Sigmoid colon (tissue), 7 donors: ENCODE measurements around the gene AURKAIP1. TPM values are rescaled to one million over a fixed set of nuclear protein-coding genes. Genes with fewer than 3 reads are reported as not detected.
A peak's percentile ranks its signal among the peaks of the same experiment; 100 is the strongest.

Experiments
- DNase-seq: peaks from one replicate; pipeline ENCODE4 v3.0.0-alpha.2; 2019
- H3K27ac ChIP-seq, 4 donors: fragments of 200-600 bp; sonication (generic); one replicate each; pipeline ENCODE4 v1.5.1; 2016 to 2019; ENCODE audit warnings: mild to moderate bottlenecking in 1 of 4
- H3K27me3 ChIP-seq, 3 donors: fragments of 200-600 bp; sonication (generic); one replicate each; pipeline ENCODE4 v1.5.1; 2019; ENCODE audit warnings: mild to moderate bottlenecking in 1 of 3
- H3K36me3 ChIP-seq, 4 donors: fragments of 200-600 bp; sonication (generic); one replicate each; pipeline ENCODE4 v1.5.1; 2016 to 2019
- H3K4me1 ChIP-seq, 4 donors: fragments of 200-600 bp; sonication (generic); one replicate each; pipeline ENCODE4 v1.5.1; 2017 to 2019
- H3K4me3 ChIP-seq, 4 donors: fragments of 200-600 bp; sonication (generic); one replicate each; pipeline ENCODE4 v1.5.1; 2017 to 2019; ENCODE audit warnings: mild to moderate bottlenecking in 2 of 4, moderate library complexity in 1 of 4
- H3K9me3 ChIP-seq, 4 donors: fragments of 200-600 bp in 3 of 4; sonication (generic) in 3 of 4; one replicate each; pipeline versions ENCODE4 v1.5.1 to v1.6.1; 2013 to 2019
- CTCF ChIP-seq, 4 experiments: fragments of 450-650 bp in 3 of 4; fragments of 200-600 bp in 1 of 4; IDR thresholded peaks; one replicate each; pipeline ENCODE4 v1.5.1; 2016 to 2019; ENCODE audit warnings: antibody characterized with exemption in 4 of 4, mild to moderate bottlenecking in 3 of 4, moderate library complexity in 2 of 4
- EP300 ChIP-seq, 4 donors: sonication (generic); formaldehyde crosslinking; IDR thresholded peaks; one replicate each; pipeline ENCODE4 v1.6.1; 2017; ENCODE audit warnings: antibody characterized with exemption in 4 of 4
- POLR2A ChIP-seq, 2 donors: fragments of 450-650 bp; IDR thresholded peaks; one replicate each; pipeline ENCODE4 v1.6.1; 2016; ENCODE audit warnings: antibody characterized with exemption in 2 of 2, mild to moderate bottlenecking in 2 of 2, moderate library complexity in 2 of 2
- POLR2AphosphoS5 ChIP-seq, 4 donors: sonication (generic); formaldehyde crosslinking; IDR thresholded peaks; one replicate each; pipeline ENCODE4 v1.6.1; 2017; ENCODE audit warnings: antibody characterized with exemption in 4 of 4
- WGBS, 2 donors: extraction: QIAGEN DNeasy Blood & Tissue Kit; methylation state at CpG; one replicate each; pipeline ENCODE4 v1.1.7; 2013; 5-methylcytosine and 5-hydroxymethylcytosine counted together
- intact Hi-C: fragments of 100-400 bp; cut with DNase I; formaldehyde crosslinking; loops from one replicate; pipeline ENCODE4 v1.15.1; 2023
- polyA plus RNA-seq, 3 donors: library from polyadenylated mRNA; stranded (reverse); fragments of 200-250 nt; gene quantifications; one replicate each; pipeline ENCODE4 v1.2.3, GENCODE V29; 2013
- total RNA-seq, 4 donors: library from RNA; depleted of rRNA; stranded (reverse); fragments of >200 nt; gene quantifications; one replicate each; pipeline ENCODE4 v1.1.0, GENCODE V29; 2016
- donor health status: healthy with polysubstance abuse.
- donor health status: Bipolar disorder and iron deficiency.
- donor health status: healthy.

AURKAIP1 gene
- total and polyA plus RNA-seq, 7 donors, result 89.3 to 288 (median 143) TPM

DNA sequence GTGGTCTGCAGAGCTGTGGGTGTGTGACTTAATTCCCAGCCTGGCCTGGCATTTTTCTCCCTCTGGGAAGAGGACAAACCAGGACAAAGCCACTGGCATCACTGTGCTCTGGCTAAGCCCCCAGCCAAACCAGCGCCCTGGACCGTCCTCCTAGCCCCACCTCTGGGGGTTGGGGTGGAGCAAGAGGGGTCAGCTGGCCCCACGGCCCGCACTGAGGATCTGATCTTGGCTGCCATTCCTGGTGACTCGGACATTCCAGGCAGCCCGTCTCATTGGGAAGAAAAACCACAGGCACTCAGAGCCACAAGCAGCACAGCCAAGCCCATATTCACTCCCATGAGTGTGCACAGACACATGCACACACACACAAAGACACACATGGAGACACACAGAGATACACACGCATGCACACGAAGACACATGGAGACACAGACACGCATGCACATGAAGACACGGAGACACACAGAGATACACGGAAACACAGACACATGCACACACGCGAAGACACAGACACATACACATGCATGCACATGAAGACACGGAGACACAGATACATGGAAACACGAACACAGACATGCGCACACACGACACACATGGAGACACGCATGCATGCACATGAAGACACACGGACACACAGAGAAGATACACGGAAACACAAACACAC is 14.4 kb downstream of the AURKAIP1 start:
- H3K9me3 ChIP-seq, result no peaks in the 10 kb centered on the region
- H3K36me3 ChIP-seq, result no peaks in the 10 kb centered on the region
- 70 to 78% methylated on average over 20 of the region's 20 CpGs for WGBS, 2 donors
- intact Hi-C loops, result no loop called here
- DNase-seq, result peak; percentile 92
- H3K4me3 ChIP-seq, result no peak overlapping the region
- TF ChIP-seq POLR2AphosphoS5 (IDR thresholded peaks at IDR 0.05), result peak in 3 of 4 donors; percentile 18 to 45 (median 34)
- no peak for TF ChIP-seq POLR2A (IDR thresholded peaks at IDR 0.05)
- no peak for TF ChIP-seq CTCF (IDR thresholded peaks at IDR 0.05)
- TF ChIP-seq EP300 (IDR thresholded peaks at IDR 0.05), result no peak
- peaks cover 0 to 64% (median 53%) of the 10 kb centered on the region in 4 donors for H3K4me1 ChIP-seq
- no peaks in the 10 kb centered on the region for H3K27me3 ChIP-seq
- peak overlapping the region; percentile 86 to 95 (median 94) for H3K27ac ChIP-seq

DNA sequence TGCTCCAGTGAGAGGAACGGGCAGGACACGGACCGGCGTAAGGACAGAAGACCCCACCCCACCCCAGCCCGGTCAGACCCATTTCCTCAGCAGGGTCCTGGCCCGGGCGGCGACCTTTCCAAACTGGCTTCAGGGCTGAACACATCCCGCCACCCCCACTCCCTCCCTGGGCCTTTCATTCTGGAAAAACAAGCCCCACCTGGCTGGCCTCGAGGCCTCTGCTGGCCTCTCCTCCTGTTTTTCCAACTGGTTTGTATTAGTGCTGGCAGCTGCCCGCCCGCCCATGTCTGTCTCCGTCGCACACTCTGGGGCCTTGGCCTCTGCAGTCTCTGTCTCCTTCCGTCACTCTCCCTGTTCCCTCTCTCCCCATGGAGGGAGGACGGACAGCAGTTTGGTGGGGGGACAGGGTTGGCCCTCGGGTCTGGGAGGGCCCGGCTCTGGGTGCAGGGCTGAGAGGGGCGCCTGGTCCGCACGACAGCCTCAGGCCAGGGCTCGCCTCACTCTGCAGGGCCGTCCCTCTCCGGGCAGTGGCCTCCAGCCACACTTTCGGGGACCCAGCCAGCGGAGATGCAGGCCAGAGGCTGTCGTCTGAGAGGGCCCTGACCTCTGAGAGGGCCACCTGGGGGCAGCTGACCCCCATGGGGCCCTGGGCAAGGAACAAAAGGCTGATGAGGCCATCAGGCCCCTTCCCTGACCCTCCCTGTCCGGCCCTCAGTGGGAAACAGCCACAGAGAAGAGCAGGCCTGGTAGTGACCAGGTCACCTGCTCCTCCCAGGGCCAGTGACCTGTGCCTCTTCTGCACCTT is 15.1 kb downstream of the AURKAIP1 start:
- intact Hi-C loops, result no loop called here
- H3K4me1 ChIP-seq, result peaks cover 0 to 71% (median 61%) of the 10 kb centered on the region in 4 donors
- WGBS, 2 donors, result 65 to 71% methylated on average over 28 of the region's 28 CpGs
- TF ChIP-seq POLR2AphosphoS5 (IDR thresholded peaks at IDR 0.05) (peak in 3 of 4 donors; percentile 7 to 43 (median 25)), POLR2A (IDR thresholded peaks at IDR 0.05) (no peak)
- DNase-seq, result no peak
- H3K27me3 ChIP-seq, result no peaks in the 10 kb centered on the region
- peak overlapping the region; percentile 86 to 95 (median 94) for H3K27ac ChIP-seq
- H3K9me3 ChIP-seq, result no peaks in the 10 kb centered on the region
- H3K4me3 ChIP-seq, result no peak overlapping the region
- H3K36me3 ChIP-seq, result peaks cover 0 to 3% (median under 1%) of the 10 kb centered on the region in 4 donors

DNA sequence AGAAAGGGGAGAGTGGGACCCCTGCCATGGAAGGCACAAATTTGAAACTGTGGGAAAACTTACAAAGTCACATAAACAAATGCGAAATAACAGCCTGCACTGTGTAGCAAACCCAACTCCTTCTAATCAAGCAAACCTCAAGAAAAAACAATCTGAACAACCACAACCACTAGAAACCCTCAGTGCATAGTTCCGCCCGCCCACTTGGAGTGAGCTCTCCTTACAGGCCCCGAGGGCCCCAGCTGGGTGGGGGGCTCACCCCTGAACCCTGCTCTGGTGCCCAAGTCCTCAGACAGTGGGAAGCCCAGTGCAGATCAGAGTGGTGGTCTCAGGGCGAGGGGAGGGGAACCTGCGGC is 15.7 kb downstream of the AURKAIP1 start:
- Histone ChIP-seq H3K27ac (peak overlapping the region; percentile 86 to 95 (median 94)), H3K4me3 (peak overlapping the region in 1 of 4 donors; percentile 69), H3K36me3 (peaks cover 0 to 9% (median 6%) of the 10 kb centered on the region in 4 donors), H3K4me1 (peaks cover 0 to 77% (median 66%) of the 10 kb centered on the region in 4 donors), H3K27me3 (no peaks in the 10 kb centered on the region), H3K9me3 (no peaks in the 10 kb centered on the region)
- intact Hi-C loops, result no loop called here
- TF ChIP-seq EP300 (IDR thresholded peaks at IDR 0.05) (no peak), POLR2AphosphoS5 (IDR thresholded peaks at IDR 0.05) (no peak), CTCF (IDR thresholded peaks at IDR 0.05) (no peak), POLR2A (IDR thresholded peaks at IDR 0.05) (no peak)
- DNase-seq, result no peak
- 56 to 61% methylated on average over 6 of the region's 6 CpGs for WGBS, 2 donors

- Histone ChIP-seq H3K36me3 (peaks cover 5 to 15% (median 7%) of the 10 kb centered on the region in 4 donors), H3K9me3 (no peaks in the 10 kb centered on the region), H3K27ac (peak within 1 kb of the TSS; percentile 86 to 95 (median 94)), H3K4me1 (peaks cover 0 to 83% (median 72%) of the 10 kb centered on the region in 4 donors), H3K27me3 (no peaks in the 10 kb centered on the region), H3K4me3 (peak within 1 kb of the TSS; percentile 65 to 76 (median 68))
- 12 to 26% methylated on average over 29 of the region's 29 CpGs for WGBS, 2 donors
- intact Hi-C loops, result no loop called here
- TF ChIP-seq POLR2A (IDR thresholded peaks at IDR 0.05), result peak; percentile 48 to 49
- no peak for TF ChIP-seq CTCF (IDR thresholded peaks at IDR 0.05)
- TF ChIP-seq POLR2AphosphoS5 (IDR thresholded peaks at IDR 0.05), result peak; percentile 62 to 85 (median 77)
- peak; percentile 95 for DNase-seq
Observed at GRCh38 chr1:1358433-1359271, 16.4 kb downstream of the AURKAIP1 start, which contains the start of gene MXRA8. Gene MXRA8, minus strand, starts transcription at chr1:1358555. Its CDS starts 51 bp downstream, at chr1:1358504.
